ENCODE measurements around the gene BRAT1. TPM values are rescaled to one million over a fixed set of nuclear protein-coding genes. Genes with fewer than 3 reads are reported as not detected.

Gene BRAT1
- total RNA-seq, 4 donors from 2014 or later = 40.5 to 88.4 (median 60.6) TPM

DNA sequence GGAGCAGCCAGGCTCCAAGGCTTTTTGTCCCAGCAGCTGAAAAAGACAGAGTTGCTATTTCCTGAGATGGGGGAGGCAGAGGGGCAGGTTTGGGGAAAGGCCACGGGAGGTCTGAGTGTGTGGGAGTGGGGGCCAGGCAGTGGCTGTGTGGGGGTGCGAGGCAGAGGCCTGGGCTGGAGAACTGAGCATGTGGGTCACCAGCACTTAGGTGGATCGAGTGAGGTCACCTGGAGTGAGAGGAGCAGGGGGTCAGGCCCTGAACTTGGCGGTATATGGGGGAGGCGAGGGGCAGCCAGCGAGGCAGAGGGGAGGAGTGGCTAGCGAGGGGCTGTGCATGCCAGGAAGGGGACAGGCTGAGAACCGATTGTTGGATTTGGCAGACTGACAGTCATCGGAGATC lies 31.8 kb upstream of the BRAT1 start:
- 94 to 95% methylated on average over 9 of the region's 9 CpGs for WGBS, 2 donors
- DNase-seq (ENCODE audit: low spot score in 2 of 2) = no peak
- intact Hi-C loops (cut with DNase I; ENCODE audit: low total_unique reads) = no loop called here
- no peak overlapping the region for H3K4me3 ChIP-seq (ENCODE audit: low read depth, poor library complexity, severe bottlenecking)
- TF ChIP-seq, protein P1, sequence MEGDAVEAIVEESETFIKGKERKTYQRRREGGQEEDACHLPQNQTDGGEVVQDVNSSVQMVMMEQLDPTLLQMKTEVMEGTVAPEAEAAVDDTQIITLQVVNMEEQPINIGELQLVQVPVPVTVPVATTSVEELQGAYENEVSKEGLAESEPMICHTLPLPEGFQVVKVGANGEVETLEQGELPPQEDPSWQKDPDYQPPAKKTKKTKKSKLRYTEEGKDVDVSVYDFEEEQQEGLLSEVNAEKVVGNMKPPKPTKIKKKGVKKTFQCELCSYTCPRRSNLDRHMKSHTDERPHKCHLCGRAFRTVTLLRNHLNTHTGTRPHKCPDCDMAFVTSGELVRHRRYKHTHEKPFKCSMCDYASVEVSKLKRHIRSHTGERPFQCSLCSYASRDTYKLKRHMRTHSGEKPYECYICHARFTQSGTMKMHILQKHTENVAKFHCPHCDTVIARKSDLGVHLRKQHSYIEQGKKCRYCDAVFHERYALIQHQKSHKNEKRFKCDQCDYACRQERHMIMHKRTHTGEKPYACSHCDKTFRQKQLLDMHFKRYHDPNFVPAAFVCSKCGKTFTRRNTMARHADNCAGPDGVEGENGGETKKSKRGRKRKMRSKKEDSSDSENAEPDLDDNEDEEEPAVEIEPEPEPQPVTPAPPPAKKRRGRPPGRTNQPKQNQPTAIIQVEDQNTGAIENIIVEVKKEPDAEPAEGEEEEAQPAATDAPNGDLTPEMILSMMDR (IDR thresholded peaks at IDR 0.05) = no peak
- no peak for TF ChIP-seq POLR2A (IDR thresholded peaks at IDR 0.05)

DNA sequence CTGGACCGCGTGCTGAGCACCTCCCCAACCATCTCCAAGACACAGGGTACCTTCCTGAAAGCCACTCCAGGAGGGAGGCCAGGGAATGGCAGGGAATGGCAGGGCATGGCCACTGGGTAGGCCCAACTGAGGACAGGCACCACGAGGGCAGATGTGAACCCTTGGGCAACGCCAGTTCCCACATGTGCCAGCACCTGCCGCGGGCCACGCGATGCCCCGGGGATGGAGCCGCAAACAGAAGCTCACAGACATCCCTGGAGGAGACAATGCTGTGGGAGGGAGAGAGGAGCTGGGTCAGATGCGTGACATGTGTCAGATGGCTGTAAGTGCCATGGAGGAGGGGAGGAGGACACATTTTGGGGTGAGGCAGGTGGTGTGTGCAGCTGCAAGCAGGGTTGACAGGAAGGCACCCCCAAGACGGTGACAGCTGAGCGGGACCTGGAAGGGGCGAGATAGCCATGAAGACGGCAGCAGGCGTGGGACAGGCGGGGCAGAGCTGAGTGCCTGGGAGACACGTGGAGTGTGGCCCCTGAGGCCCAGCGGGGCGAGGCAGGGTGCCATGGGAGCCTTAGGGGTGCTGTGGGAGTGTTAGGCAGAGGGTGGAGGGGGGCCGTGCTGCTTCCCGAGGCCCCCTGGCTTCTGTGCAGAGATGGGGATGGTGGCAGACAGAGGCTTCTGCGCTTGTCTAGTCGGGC lies 31.1 kb upstream of the BRAT1 start:
- no peak for DNase-seq (ENCODE audit: low spot score in 2 of 2)
- TF ChIP-seq, protein P1 (IDR thresholded peaks at IDR 0.05) = no peak
- no peak for TF ChIP-seq POLR2A (IDR thresholded peaks at IDR 0.05)
- intact Hi-C loops (cut with DNase I; ENCODE audit: low total_unique reads) = no loop called here
- 90% methylated on average over 24 of the region's 24 CpGs for WGBS, 2 donors
- H3K4me3 ChIP-seq (ENCODE audit: low read depth, poor library complexity, severe bottlenecking) = no peak overlapping the region

DNA sequence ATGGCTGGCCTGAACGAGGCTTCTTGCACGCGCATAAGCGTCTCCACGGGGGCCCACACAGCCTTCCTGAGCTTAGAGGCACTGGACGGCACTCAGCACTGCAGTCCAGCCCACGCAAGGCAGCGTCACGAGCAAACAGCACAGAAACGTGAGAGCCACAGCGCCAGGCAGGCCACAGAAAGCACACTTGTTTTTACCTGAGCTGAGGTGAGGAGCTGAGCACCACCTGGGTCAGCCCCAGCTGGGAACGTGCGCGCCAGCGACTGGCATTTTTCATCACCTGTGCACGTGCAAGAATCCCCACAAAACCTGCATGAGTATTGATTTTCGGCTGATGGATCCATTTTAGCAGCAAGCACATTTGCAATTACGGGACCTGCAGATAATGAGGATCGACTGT lies 30.1 kb upstream of the BRAT1 start:
- TF ChIP-seq, protein P1 (IDR thresholded peaks at IDR 0.05) = no peak
- no peak for TF ChIP-seq POLR2A (IDR thresholded peaks at IDR 0.05)
- WGBS, 2 donors = 85 to 88% methylated on average over 19 of the region's 19 CpGs
- H3K4me3 ChIP-seq (ENCODE audit: low read depth, poor library complexity, severe bottlenecking) = no peak overlapping the region
- intact Hi-C loops (cut with DNase I; ENCODE audit: low total_unique reads) = no loop called here
- DNase-seq (ENCODE audit: low spot score in 2 of 2) = no peak

DNA sequence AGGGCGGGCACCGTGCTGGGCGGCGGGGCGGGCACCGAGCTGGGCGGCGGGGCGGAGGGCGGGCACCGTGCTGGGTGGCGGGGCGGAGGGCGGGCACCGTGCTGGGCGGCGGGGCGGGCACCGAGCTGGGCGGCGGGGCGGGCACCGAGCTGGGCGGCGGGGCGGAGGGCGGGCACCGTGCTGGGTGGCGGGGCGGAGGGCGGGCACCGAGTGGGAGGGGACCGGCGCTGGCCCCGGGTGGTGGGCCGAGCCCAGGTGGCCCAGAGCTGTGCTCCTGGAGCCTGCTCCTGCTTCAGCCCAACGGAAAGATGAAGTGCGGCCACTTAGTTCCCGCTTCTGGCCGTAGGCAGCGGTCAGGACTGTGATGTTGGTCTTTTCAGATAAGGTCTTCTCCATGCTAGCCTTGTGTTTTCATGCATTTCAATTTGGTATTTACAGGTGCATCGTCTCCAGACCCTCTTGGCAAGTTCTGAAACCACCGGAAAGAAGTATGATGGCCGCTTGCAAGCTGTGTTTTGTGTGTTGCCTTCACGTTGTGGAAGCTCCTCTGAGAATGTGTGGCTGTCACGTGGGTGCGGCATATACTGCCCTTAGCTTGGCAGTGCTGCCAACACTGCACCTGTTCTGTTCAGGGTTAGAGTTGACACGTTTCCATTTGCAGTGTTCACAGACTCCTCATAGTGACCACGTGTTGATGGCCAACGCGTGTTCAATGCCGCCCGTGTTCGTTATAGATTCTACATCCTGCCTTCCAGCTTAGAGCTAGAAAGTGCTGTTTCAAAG lies 28.7 kb upstream of the BRAT1 start:
- intact Hi-C loops (cut with DNase I; ENCODE audit: low total_unique reads) = no loop called here
- H3K4me3 ChIP-seq (ENCODE audit: low read depth, poor library complexity, severe bottlenecking) = no peak overlapping the region

DNA sequence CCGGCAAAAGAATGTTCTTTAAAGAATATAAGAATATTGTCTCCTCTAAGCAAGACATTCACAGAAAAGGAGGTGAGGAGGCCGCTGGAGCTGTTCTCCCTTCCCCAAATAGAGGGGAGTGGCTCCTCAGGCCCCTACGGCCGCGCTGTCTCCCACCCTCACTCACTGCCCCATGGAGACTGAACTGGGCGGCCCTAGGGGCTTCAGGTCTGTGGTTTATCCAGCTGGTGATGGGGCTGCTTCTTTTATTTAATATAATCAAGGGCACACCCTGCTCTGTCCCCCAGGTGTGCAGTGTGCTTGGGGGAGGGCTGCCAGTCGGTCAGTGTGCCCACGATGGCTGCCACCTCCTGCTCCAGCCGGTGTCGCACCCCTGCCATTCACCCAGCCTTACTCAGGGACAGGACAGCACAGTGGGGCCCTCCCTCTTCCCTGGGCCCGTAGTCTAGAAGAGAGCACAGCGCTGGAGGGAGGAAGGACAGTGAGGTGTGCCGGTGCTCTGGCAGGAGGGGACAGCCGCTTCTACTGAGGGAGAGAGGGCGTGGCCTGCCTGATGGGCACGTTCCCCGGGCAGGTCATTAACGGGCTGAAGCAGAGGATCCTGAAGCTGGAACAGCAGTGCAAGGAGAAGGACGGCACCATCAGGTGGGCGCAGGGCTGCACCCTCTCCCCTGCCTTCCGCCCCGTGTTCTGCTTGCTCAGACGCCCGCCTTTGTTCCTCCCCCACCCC lies 26.8 kb upstream of the BRAT1 start:
- no peak overlapping the region for H3K4me3 ChIP-seq (ENCODE audit: low read depth, poor library complexity, severe bottlenecking)
- no peak for DNase-seq (ENCODE audit: low spot score in 2 of 2)
- WGBS, 2 donors = 82 to 91% methylated on average over 20 to 24 of the region's 24 CpGs
- intact Hi-C loops (cut with DNase I; ENCODE audit: low total_unique reads) = no loop called here
- no peak for TF ChIP-seq POLR2A (IDR thresholded peaks at IDR 0.05)
- TF ChIP-seq, protein P1 (IDR thresholded peaks at IDR 0.05) = no peak

More for the DNA sequence above, 28.7 kb upstream of the BRAT1 start:
- no peak for DNase-seq (ENCODE audit: low spot score in 2 of 2)
- TF ChIP-seq, protein P1 (IDR thresholded peaks at IDR 0.05) = no peak
- no peak for TF ChIP-seq POLR2A (IDR thresholded peaks at IDR 0.05)
- WGBS, 2 donors = 92 to 93% methylated on average over 29 to 31 of the region's 54 CpGs

Data from lower leg skin (tissue), 4 donors.